NOMO-1 (cell line): Measurements from ENCODE around the gene TSPAN18.

ENCODE experiments used
- DNase-seq, 2 experiments: peaks; one replicate each; lab custom pipeline; 2025; ENCODE audit not compliant: unreplicated experiment in 2 of 2; lab: John Stamatoyannopoulos, UW

The TSPAN18 gene

DNA sequence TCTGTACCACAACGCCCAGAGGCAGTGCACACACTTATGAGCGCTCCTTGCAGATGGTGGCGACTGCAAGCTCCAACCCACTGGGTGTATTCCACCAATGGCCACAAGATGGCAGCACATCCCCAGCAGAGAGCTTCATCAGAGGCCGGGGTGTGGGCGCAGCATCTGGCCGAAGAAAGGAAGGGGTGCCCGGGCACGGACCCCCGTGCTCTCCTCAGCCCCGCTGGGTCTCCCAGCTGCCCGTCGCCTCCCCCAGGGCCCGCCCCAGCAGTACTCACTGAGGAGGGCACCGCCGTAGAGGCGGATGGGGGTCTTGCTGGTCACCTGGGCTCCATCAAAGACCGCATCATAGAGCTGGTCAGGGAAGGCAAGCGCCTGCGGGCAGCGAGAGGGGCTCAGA lies 209.8 kb downstream of the TSPAN18 start:
- DNase-seq = peak; percentile 52 to 56

DNA sequence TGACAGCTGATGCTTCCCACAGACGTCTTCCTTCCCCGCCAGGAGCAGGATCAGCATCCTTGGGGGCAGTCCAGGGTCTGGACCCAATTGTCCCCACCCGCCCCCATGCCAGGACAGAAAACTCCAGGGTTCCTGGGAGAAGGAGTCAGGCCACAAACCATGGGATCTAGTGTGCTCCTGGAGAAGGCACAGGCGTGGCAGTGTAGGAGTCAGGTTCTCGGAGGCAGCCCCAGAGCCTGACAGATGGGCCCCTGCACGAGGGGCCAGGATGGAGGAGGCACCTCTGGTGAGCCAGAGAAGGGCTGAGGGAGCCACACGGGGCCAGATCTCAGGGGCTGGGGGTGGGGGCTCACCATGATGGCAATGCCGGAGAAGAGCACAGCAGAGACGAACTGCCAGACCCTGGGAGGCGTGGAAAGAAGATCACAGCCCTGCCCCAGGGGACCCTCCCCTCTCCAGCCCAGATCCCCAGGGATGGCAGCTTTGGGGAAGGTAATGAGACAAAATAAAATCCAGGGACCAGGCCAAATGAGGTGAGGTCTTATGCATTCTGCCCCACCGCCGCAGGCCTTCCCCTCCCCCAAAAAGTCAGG lies 210.3 kb downstream of the TSPAN18 start:
- DNase-seq = no peak

DNA sequence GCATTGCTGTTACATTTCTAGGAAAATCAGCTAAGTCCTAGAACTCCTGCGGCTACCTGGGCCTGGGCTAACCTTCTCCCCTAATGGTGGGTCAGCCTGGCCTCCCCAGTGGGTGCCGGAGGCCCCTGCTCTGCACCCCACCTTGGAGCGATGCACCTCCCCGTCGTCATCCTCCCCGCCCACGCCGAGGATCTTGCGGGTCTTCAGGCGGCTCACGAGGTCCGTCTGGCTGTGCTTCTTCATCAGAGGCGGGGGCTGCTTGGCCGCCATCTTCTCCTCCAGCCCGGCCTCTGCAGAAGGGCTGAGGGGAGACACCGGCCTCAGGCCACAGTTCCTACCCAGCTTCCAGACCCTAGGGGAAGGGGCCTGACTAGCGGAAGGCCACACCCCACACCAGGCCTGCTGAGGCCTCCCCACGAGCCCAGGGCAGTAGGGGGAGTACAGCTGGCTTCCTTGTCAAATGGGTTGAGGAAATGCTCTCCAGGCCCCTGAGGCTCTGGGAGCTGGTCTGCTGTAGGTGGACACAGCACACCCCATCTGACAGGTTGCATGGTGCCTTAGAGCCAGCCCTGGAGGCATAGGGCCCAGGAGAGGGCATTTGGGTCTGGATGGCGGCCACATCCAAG lies 211.4 kb downstream of the TSPAN18 start:
- DNase-seq = no peak

DNA sequence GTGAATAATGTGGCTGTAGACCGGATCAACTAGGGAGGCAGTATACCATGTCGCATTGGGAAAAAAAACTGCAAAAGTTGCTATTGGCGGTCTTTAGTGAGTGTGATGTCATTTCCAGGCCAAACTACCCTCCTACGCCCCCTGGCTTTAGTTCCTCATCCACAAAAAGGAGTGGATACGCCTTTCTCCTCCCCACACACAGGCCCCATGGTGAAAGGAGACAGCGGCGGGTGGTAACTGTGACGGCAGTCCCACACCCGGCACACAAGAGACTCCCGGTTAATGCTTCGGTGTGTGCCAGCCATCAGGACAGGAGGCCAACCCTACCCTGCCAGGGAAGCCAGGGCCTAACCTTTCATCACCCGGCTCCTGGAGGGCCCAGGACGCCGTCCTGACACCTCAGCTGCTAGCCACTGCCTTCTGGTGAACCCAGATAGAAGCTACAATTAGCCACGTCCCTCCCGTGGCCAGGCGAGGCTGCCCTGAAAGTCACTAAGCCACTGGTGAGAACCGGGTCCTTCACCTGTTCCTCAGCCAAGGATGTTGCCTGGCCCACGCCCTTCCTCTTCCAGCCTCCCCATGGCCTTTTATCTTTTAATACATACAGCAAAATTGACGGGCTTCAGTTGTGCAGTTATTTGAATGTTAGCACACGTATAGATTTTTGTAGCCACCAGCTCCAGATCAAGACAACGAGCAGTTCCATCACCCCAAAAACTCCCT lies 213.1 kb downstream of the TSPAN18 start:
- DNase-seq = peak; percentile 31 to 44

GRCh38 chr11:44940404-44940803 lies 213.6 kb downstream of the TSPAN18 start:
- DNase-seq = no peak

DNA sequence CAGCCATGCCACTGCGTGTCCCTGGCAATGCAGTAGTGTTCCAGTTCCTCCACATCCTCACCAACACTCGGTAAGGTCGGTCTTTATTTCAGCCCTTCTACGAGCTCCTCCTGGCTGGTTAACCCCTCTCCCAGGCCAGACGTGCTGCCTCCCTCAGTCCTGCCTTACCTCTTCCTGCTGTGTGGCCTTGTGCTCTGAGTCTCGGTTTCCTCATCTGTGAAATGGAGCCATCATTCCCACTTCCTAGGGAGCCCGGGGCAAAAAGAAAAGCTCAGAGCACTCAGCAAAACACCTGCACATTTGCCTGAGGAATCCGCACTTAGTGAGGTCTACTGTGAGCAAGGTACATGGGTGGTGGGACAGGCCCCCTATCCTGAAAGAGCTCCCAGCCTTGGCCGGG lies 214.1 kb downstream of the TSPAN18 start:
- DNase-seq = no peak

DNA sequence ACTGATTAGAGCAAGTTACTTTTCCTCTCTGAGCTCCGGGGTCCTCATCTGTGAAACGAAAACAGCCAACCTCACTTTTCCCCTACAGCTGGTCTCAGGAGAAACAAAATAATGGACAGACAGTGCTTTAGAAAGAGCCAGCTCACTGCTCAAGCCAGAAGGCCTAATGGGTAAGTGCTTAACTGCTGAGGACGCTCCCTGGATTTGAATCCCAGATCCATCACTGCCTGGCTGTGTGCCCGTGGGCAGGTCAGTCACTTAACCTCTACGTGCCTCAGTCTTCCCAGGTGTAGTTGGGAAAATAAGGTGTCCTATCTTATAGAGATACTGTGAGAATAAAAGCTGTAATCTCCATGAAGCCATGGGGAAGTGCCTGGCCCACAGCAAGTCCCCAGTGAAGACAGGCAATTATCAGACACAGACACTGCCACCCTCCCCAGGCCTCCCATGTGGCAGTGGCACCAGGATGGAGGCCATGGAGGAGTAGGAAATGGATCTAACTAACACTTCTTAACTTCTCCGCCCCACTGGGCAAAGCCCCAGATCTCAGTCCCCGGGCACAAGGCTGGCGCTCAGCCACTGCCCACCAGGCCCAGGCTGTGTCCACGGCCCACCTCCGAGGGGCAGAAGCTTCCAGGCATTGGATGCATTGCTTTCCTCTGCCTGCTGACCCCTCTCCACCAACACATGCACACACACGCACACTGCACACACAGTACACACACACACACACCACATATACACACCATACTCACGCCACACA lies 214.7 kb downstream of the TSPAN18 start:
- DNase-seq = no peak

DNA sequence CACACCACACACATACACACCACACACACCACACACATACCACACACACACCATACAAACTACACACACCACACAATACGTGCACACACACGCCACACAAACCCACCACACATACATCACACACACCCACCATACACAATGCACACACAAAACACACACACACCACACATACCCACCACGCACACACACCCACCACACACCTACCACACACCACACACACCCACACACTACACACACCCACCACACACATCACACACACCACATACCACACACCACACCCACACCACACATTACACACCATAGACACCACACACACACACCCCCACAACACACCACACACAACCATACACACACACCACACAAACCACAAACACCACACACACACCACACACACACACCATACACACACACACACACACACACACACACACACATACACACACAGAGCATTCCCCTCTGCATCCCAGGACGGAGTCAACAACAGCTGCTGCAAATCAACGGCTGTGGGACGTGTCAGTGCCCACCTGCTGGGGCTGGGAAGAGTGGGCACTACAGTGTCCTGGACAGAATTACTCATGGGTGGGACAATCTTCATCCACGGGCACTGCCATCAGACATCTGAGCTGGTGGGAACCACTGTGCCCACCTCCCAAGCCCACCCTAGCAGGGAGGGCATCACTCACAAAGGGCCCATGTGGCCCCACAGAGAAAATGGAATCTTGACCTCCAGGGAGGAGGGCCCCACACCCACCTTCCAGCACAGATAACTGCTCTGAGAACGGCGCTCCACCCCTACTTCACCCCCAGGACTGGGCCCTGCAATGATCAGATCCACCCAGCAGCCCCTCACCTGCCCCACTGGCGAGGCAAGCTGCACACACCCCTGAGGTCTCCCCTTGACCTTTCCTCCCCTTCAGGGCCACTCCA lies 215.5 kb downstream of the TSPAN18 start:
- DNase-seq = no peak

DNA sequence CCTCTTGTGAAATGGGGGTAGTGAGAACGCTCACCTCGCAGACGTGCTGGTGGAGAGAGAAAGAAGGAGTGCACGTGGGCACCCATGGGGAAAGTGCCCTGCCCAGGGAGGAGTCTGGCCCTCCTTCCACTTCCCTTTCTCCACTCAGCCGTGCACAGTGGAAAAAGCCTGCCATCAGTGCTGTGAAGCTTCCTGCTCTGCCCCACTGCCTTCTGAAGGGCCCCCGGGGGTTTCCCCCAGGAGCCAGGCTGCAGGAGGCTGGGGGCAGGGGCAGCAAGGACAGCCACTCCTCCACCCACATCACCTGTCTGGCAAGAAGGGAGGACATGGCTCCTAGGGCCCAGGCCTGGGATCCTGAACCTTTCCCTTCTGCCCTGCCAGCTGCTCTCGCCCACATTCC lies 216.4 kb downstream of the TSPAN18 start:
- peak; percentile 72 to 73 for DNase-seq

DNA sequence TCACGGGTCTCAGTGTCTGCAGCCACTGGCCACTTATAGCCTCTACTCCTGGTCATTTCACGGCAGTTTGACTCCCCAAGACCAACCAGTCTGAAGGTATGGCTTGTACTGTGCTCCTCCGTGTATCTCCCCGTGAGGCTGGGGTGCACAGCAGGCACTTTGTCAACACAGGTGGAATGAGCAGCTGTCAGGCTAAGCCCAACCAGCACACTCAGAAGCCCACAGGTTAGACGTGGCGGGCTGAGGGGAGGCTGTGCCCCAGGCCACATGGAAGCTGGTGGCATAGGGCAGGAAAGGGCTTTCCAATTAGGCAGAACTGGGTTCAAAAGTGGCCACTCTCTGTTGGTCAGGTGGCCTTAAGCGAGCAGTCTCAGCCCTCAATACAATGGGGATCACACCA lies 216.9 kb downstream of the TSPAN18 start:
- DNase-seq = no peak

DNA sequence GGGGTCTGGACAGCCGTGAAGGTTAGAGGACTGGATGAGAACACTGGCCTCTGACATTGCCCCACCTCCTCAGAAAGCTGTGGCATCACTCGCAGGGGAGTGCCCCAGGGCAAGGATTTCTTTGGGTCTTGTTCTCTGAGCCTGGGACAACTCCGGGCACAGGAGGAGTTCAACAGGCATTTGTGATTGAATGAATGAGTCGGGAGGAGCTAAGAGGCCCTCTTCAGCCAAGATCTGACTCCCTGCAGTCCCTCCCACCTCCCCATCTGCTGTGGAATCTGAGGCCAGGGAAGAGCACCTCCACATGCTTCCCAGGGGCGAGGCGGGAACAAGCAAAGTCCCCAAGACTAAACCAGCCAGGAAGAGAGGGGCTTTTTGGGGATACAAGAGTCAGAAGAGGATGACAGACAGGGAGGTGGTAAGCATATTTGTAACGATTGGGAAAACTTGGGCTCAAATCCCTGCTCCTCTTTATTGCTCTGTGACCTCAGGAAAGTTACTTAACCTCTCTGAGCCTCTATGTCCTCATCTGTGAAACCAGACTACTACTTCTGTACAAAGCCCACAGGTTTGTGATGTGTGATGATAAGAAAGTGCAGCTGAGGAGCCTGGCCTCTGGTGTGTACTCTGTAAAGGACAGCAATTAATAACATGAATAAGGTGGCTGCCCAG lies 217.6 kb downstream of the TSPAN18 start:
- DNase-seq = no peak

DNA sequence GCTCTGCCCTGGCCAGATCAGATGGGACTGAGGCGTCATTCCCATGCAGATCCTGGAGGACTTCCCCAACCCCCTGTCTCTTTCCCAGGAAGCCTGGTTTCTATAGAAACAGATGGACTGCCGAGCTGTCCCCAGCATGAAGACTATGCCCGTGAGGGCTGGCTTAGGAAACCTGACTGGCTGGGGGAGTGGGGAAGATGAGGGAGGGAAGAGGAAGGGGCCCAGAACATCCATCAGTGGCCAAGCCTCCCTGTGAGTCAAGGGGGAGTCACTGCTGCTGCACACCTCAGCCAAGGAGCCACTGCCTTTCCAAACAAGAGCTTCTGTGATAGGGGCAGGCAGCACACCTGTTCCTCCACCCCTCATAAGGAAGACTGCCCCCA lies 218.1 kb downstream of the TSPAN18 start:
- DNase-seq = no peak

DNA sequence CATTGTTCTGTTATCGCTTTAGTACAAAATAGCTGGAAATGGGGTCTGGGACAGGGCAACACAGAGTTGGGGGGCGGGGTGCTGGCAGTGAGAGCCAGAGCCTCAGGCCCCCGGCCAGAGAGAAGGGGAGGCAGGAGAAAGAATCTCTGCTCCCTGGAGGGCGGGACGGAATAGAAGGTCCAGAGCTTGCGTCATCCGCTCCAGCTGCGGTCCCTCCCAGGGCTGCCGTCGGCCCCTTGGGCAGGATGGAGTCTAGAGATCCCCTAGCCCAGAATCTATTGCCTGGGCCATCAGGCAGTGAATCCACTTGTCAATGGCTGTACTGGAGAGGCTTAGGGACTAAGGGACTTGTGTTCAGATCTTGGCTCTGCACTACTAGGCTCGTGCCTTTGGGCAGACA lies 218.9 kb downstream of the TSPAN18 start:
- no peak for DNase-seq

GRCh38 chr11:44946263-44946662 lies 219.5 kb downstream of the TSPAN18 start:
- DNase-seq = no peak

- DNase-seq = no peak
Measured at GRCh38 chr11:44947114-44947513, 220.4 kb downstream of the TSPAN18 start.

- no peak for DNase-seq
Measured at GRCh38 chr11:44948155-44948554, 221.4 kb downstream of the TSPAN18 start.

- DNase-seq = peak; percentile 26 to 56
Measured at GRCh38 chr11:44949160-44950030, 222.6 kb downstream of the TSPAN18 start.

- no peak for DNase-seq
Measured at GRCh38 chr11:44950031-44950624, 223.4 kb downstream of the TSPAN18 start.
